Fibroblast of the aortic adventitia (primary cell): ENCODE measurements around the gene GSTT2. TPM values are rescaled to one million over a fixed set of nuclear protein-coding genes. Genes with fewer than 3 reads are reported as not detected.

Source experiments
- DNase-seq: peaks from one replicate; pipeline ENCODE4 v3.0.0-alpha.2; 2010; ENCODE audit warnings: low read depth
- H3K4me3 ChIP-seq: 2 replicates; pipeline ENCODE4 v1.5.1; 2011; ENCODE audit warnings: low read depth, mild to moderate bottlenecking, control low read depth, low read length, moderate library complexity
- total RNA-seq: library from RNA; depleted of rRNA; stranded (reverse); fragments of >200 nt; gene quantifications from 2 replicates; pipeline ENCODE4 v1.2.3, GENCODE V29; 2012; ENCODE audit warnings: low replicate concordance
- TF ChIP-seq, protein P1 (sequence below): IDR thresholded peaks from 2 replicates; pipeline ENCODE4 v1.5.1; 2011; ENCODE audit warnings: mild to moderate bottlenecking, low read length, control low read depth, inconsistent platforms; ENCODE audit not compliant: insufficient read depth

The GSTT2 gene
- total RNA-seq, 1 donor, result 0.54 TPM

DNA sequence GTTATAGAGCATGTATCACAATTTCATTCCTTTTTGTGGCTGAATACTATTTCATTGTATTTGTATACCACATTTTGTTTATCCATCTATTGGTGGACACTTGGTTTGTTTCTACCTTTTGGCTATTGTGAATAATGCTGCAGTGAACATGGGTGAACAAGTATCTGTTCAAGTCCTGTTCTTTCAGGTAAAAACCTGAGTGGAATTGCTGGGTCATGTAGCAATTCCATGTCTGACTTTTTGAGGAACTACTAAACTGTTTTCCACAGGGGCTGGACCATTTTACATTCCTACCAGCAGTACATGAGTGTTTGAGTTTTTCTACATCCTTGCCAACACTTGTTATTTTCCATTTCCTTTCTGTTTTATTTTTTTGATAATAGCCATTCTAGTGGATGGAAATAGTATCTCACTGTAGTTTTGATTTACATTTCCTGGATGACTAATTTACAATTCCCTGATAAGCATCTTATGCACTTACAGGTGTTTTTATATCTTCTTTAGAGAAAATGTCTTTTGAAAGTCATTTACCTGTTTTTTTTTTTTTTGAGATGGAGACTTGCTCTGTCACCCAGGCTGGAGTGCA lies 43.4 kb downstream of the GSTT2 start:
- H3K4me3 ChIP-seq, result no peak overlapping the region
- peak; percentile 16 for DNase-seq
- TF ChIP-seq, protein P1, sequence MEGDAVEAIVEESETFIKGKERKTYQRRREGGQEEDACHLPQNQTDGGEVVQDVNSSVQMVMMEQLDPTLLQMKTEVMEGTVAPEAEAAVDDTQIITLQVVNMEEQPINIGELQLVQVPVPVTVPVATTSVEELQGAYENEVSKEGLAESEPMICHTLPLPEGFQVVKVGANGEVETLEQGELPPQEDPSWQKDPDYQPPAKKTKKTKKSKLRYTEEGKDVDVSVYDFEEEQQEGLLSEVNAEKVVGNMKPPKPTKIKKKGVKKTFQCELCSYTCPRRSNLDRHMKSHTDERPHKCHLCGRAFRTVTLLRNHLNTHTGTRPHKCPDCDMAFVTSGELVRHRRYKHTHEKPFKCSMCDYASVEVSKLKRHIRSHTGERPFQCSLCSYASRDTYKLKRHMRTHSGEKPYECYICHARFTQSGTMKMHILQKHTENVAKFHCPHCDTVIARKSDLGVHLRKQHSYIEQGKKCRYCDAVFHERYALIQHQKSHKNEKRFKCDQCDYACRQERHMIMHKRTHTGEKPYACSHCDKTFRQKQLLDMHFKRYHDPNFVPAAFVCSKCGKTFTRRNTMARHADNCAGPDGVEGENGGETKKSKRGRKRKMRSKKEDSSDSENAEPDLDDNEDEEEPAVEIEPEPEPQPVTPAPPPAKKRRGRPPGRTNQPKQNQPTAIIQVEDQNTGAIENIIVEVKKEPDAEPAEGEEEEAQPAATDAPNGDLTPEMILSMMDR, result no peak

DNA sequence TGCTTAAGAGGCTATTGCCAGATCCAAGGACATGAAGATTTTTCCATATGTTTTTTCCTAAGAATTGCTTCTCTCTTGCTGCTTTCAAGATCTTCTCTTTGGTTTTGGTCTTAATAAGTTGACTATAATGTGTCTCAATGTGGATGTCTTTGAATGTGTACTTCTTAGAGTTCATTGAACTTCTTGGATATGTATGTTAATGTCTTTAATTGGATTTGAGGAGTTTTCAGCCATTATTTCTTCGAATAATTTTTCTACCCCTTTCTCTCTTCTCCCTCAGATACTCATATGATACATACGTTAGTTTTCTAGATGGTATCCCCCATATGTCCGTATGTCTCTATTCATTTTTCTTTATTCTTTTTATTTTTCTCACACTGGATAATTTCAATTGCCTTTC lies 44.4 kb downstream of the GSTT2 start:
- DNase-seq, result no peak
- no peak overlapping the region for H3K4me3 ChIP-seq
- TF ChIP-seq, protein P1, result no peak

DNA sequence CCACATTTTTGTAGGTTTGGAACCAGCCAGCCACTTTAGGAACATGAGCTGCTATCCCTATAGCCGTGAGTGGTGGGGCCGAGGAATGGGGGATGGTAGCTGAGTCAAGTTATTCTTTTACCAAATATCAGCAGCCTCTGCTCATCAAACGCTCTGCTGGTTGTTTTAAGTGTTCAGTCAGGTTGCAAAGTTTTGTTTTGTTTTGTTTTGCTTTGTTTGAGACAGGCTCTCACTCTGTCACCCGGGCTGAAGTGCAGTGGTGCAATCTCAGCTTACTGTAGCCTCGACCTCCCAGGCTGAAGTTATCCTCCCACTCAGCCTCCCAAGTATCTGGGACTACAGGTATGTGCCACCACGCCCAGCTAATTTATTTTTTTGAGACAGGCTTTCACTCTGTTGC lies 45.5 kb downstream of the GSTT2 start:
- TF ChIP-seq, protein P1, result no peak

DNA sequence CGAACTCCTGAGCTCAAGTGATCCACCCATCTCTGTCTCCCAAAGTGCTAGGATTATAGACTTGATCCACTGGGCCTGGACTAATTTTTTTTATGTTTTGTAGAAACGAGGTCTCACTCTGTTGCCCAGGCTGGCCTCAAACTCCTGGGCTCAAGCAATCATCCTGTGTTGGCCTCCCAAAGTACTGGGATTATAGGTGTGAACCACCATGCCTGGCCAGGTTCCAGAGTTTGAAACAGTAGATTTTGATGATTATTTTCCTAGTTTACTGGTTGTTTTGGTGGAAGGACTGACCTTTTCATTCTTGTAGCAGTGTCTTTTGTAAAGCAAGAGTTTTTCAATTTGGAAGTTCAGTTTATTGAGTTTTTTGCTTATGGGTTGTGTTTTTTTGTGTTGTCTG lies 46.1 kb downstream of the GSTT2 start:
- no peak for DNase-seq

More for the DNA sequence above, 45.5 kb downstream of the GSTT2 start:
- DNase-seq, result no peak
- no peak overlapping the region for H3K4me3 ChIP-seq

DNA sequence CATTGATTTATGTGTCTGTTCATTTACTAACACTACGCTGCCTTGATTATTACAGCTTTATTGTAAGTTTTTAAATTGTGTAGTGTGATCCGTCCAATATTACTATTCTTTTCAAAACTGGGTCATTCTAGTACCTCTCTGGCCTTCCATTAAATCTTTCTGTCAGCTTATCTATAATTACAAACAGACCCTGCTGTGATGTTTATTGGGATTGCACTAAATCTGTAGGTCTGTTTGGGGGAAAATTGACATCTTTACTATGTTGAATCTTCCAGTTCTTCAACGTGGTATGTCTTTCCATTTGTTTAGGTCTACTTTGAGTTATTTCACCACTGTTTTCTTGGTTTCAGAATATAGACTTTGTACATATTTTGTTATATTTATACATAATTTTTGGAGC lies 46.8 kb downstream of the GSTT2 start:
- TF ChIP-seq, protein P1, result no peak
- DNase-seq, result no peak
- no peak overlapping the region for H3K4me3 ChIP-seq

More for the DNA sequence above, 46.1 kb downstream of the GSTT2 start:
- TF ChIP-seq, protein P1, result no peak
- no peak overlapping the region for H3K4me3 ChIP-seq

DNA sequence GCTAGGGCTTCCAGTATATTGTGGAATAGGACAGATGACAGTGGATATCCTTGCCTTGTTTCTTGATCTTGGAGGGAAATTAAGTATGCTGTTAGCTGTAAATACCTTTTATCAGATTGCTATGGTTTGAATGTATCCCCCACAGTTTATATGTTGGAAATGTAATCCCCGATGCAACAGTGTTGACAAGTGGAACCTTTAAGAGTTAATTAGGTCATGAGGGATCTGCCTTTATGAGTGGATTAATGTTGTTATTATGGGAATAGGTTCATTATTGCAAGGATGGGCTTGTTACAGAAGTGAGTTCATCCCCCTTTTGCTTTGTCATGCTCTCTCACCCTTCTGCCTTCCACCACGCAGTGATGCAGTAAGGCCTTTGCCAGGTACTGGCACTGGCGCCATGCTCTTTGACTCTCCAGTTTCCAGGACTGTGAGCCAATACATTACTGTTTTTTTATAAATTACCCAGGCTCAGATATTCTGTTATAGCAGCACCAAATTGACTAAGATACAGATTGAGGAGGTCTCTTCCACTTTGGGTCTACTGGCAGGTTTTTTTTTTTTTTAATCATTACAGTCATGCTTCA lies 47.5 kb downstream of the GSTT2 start:
- no peak overlapping the region for H3K4me3 ChIP-seq
- TF ChIP-seq, protein P1, result no peak
- no peak for DNase-seq

DNA sequence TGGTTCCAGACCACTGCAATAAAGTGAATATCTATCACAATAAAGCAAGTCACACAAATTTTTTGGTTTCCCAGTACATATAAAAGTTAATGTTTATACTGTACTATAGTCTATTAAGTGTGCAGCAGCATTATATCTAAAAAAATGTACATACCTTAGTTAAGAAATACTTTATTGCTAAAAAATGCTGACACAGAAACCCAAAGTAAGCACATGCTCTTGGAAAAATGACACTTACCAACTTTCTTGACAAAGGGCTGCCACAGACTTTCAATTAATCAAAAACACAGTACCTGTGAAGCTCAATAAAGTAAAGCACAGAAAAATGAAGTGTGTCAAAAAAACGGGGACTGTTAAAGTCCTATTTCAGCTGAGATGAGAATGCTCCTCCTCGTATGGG lies 48.1 kb downstream of the GSTT2 start:
- no peak overlapping the region for H3K4me3 ChIP-seq
- no peak for DNase-seq
- TF ChIP-seq, protein P1, result no peak
